PC-3 (cell line): ENCODE measurements around the gene RXFP1.

Experiments
- EZH2 ChIP-seq: fragments of 300-600 bp; sonication (generic); IDR thresholded peaks from one replicate; pipeline ENCODE4 v1.6.1; 2017; ENCODE audit warnings: antibody characterized with exemption, mild to moderate bottlenecking, low read length; ENCODE audit not compliant: unreplicated experiment
- EZH2phosphoT487 ChIP-seq: fragments of 300-600 bp; sonication (generic); IDR thresholded peaks from 2 replicates; pipeline ENCODE4 v1.6.1; 2018; ENCODE audit warnings: mild to moderate bottlenecking, antibody characterized with exemption, low read length, borderline replicate concordance
- TF ChIP-seq, protein P1 (sequence below): fragments of 300-600 bp; sonication (generic); conservative IDR thresholded peaks from 2 replicates; pipeline ENCODE4 v1.5.1; 2017; ENCODE audit warnings: antibody characterized with exemption, low read depth, mild to moderate bottlenecking, low read length

DNA sequence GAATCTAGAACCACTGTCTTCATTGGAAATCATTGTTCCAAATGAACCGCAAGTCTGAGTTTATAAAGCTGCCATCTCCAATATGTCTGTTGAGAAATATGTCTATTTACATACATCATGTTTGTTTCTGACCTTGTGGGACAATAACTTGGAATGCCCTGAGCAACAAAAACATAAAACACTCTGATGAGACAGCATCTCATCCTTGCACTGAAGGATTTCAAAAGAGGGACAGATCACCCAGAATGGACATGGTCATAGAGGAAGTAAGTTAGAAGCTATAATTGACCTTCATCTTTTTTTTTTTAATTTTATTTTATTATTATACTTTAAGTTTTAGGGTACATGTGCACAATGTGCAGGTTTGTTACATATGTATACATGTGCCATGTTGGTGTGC lies 22.5 kb downstream of the RXFP1 start:
- TF ChIP-seq EZH2 (no peak), EZH2phosphoT487 (no peak)
- TF ChIP-seq, protein P1, sequence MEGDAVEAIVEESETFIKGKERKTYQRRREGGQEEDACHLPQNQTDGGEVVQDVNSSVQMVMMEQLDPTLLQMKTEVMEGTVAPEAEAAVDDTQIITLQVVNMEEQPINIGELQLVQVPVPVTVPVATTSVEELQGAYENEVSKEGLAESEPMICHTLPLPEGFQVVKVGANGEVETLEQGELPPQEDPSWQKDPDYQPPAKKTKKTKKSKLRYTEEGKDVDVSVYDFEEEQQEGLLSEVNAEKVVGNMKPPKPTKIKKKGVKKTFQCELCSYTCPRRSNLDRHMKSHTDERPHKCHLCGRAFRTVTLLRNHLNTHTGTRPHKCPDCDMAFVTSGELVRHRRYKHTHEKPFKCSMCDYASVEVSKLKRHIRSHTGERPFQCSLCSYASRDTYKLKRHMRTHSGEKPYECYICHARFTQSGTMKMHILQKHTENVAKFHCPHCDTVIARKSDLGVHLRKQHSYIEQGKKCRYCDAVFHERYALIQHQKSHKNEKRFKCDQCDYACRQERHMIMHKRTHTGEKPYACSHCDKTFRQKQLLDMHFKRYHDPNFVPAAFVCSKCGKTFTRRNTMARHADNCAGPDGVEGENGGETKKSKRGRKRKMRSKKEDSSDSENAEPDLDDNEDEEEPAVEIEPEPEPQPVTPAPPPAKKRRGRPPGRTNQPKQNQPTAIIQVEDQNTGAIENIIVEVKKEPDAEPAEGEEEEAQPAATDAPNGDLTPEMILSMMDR: no peak
